Heart left ventricle (tissue), 16 donors: ENCODE measurements around the gene RHO. TPM values are rescaled to one million over a fixed set of nuclear protein-coding genes. Genes with fewer than 3 reads are reported as not detected.
A peak's percentile ranks its signal among the peaks of the same experiment; 100 is the strongest.

Experiments
- ATAC-seq, 4 donors: fragments of 200-7000 bp; cut with Tn5 transposase; one replicate each; pipeline ENCODE4 v1.9.1; 2020 to 2022; ENCODE audit warnings: moderate library complexity in 4 of 4, mild to moderate bottlenecking in 3 of 4, moderate number of reproducible peaks in 1 of 4
- DNase-seq, 5 donors: peaks; one replicate each; pipeline ENCODE4 v3.0.0-alpha.2; 2020
- H3K27ac ChIP-seq, 12 donors: fragments of 200-600 bp; sonication (generic) in 4 of 12; one replicate each; pipeline versions ENCODE4 v1.5.0 to v1.8.0; 2016 to 2022; ENCODE audit warnings: mild to moderate bottlenecking in 2 of 12
- H3K27me3 ChIP-seq, 9 donors: fragments of 200-600 bp; sonication (generic) in 2 of 9; one replicate each; pipeline versions ENCODE4 v1.5.1 to v1.8.0; 2016 to 2022; ENCODE audit warnings: mild to moderate bottlenecking in 3 of 9
- H3K36me3 ChIP-seq, 9 donors: fragments of 200-600 bp; sonication (generic) in 2 of 9; one replicate each; pipeline versions ENCODE4 v1.5.0 to v1.8.0; 2018 to 2022; ENCODE audit warnings: mild to moderate bottlenecking in 2 of 9
- H3K4me1 ChIP-seq, 12 donors: fragments of 200-600 bp; sonication (generic) in 4 of 12; one replicate each; pipeline versions ENCODE4 v1.5.0 to v1.8.0; 2016 to 2022; ENCODE audit warnings: mild to moderate bottlenecking in 3 of 12
- H3K4me3 ChIP-seq, 12 donors: fragments of 200-600 bp; sonication (generic) in 4 of 12; one replicate each; pipeline versions ENCODE4 v1.5.0 to v1.8.0; 2017 to 2022; ENCODE audit warnings: mild to moderate bottlenecking in 9 of 12, moderate library complexity in 4 of 12
- H3K9me3 ChIP-seq, 12 donors: fragments of 200-600 bp; sonication (generic) in 4 of 12; one replicate each; pipeline versions ENCODE4 v1.5.0 to v1.8.0; 2016 to 2022; ENCODE audit warnings: mild to moderate bottlenecking in 1 of 12
- POLR2A ChIP-seq, 2 donors: fragments of 450-650 bp; IDR thresholded peaks; one replicate each; pipeline ENCODE4 v1.6.1; 2017; ENCODE audit warnings: antibody characterized with exemption in 2 of 2, mild to moderate bottlenecking in 2 of 2, moderate library complexity in 2 of 2
- WGBS, 4 donors: extraction: QIAGEN DNeasy Blood & Tissue Kit in 2 of 4; methylation state at CpG; one replicate each; pipeline versions ENCODE4 v1.1.5 to v1.1.7; 2013 to 2018; 5-methylcytosine and 5-hydroxymethylcytosine counted together
- intact Hi-C, 10 donors: fragments of 100-400 bp; cut with DNase I; formaldehyde crosslinking; loops; one replicate each; pipeline versions ENCODE4 v1.11.1 to v1.14.2; 2022
- polyA plus RNA-seq, 2 donors: library from polyadenylated mRNA; stranded (reverse); fragments of 200-250 nt; gene quantifications; one replicate each; pipeline ENCODE4 v1.2.3, GENCODE V29; 2013
- total RNA-seq, 9 donors: library from RNA; depleted of rRNA in 2 of 9; stranded (reverse); fragments of >200 nt in 2 of 9; fragmentation: NEBNext Ultra II Directional in 3 of 9; extraction: Animal tissue kit (Norgen Biotek cat#: 25700) in 3 of 9; gene quantifications; one replicate each; pipeline versions ENCODE4 v1.1.0 to v1.2.4, GENCODE V29; 2016 to 2023
- TF ChIP-seq, protein P1 (sequence below), 12 donors: fragments of 200-600 bp; sonication (generic) in 4 of 12; IDR thresholded peaks; one replicate each; pipeline versions ENCODE4 v1.5.0 to v1.8.0; 2018 to 2022; ENCODE audit warnings: antibody characterized with exemption in 12 of 12, mild to moderate bottlenecking in 5 of 12
- donor health status: ischemic (EF 13 %, LVEDD 7.1; RV severe dilation, severe dysfunction).
- donor health status: healthy with polysubstance abuse.
- donor health status: DM: no; HTN: yes; CAD: no.
- donor health status: DM: no; HTN: no; CAD: no.
- donor health status: ischemic (EF 25% LVEDD 6.9; RV normal size, moderate dysfunction).
- donor health status: ischemic (EF 25% LVEDD 5.7; RV mildly dilated, moderate dysfunction).
- donor health status: healthy.
- donor health status: DM: yes; HTN: yes; CAD: no.
- donor health status: ischemic (EF 35%, LVEDD 5.7; RV mildly dilated, moderate dysfunction).
- donor health status: nonischemic (EF 11% LVEDD 7.7; RV severe dilation, severe dysfunction).
- donor health status: DM: yes; HTN: yes; CAD: no.
- donor health status: PGD.
- donor health status: ischemic (EF 29% LVEDD 5.4; RV normal size, mild dysfunction).
- donor health status: nonischemic (EF 23%, LVEDD 6.1; RV moderate dilation, normal function).

The RHO gene
- total and polyA plus RNA-seq, 11 donors: 0.08 TPM; not detected in 10

DNA sequence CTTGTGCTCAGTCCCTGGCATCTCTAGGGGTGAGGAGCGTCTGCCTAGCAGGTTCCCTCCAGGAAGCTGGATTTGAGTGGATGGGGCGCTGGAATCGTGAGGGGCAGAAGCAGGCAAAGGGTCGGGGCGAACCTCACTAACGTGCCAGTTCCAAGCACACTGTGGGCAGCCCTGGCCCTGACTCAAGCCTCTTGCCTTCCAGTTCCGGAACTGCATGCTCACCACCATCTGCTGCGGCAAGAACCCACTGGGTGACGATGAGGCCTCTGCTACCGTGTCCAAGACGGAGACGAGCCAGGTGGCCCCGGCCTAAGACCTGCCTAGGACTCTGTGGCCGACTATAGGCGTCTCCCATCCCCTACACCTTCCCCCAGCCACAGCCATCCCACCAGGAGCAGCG lies 5.0 kb downstream of the RHO start:
- no peaks in the 10 kb centered on the region for H3K9me3 ChIP-seq
- no peaks in the 10 kb centered on the region for H3K27me3 ChIP-seq
- WGBS, 4 donors: 95 to 97% (median 96%) methylated on average over 16 of the region's 16 CpGs
- H3K4me1 ChIP-seq: peaks cover 0 to 11% (median 7%) of the 10 kb centered on the region in 12 donors
- no peak overlapping the region for H3K4me3 ChIP-seq
- intact Hi-C loops: no loop called here
- TF ChIP-seq POLR2A (IDR thresholded peaks at IDR 0.05): no peak
- TF ChIP-seq, protein P1, sequence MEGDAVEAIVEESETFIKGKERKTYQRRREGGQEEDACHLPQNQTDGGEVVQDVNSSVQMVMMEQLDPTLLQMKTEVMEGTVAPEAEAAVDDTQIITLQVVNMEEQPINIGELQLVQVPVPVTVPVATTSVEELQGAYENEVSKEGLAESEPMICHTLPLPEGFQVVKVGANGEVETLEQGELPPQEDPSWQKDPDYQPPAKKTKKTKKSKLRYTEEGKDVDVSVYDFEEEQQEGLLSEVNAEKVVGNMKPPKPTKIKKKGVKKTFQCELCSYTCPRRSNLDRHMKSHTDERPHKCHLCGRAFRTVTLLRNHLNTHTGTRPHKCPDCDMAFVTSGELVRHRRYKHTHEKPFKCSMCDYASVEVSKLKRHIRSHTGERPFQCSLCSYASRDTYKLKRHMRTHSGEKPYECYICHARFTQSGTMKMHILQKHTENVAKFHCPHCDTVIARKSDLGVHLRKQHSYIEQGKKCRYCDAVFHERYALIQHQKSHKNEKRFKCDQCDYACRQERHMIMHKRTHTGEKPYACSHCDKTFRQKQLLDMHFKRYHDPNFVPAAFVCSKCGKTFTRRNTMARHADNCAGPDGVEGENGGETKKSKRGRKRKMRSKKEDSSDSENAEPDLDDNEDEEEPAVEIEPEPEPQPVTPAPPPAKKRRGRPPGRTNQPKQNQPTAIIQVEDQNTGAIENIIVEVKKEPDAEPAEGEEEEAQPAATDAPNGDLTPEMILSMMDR (IDR thresholded peaks at IDR 0.05): no peak
- H3K27ac ChIP-seq: no peak overlapping the region
- DNase-seq (peak in 1 of 5 donors; percentile 40), ATAC-seq (no peak)
- H3K36me3 ChIP-seq: no peaks in the 10 kb centered on the region

DNA sequence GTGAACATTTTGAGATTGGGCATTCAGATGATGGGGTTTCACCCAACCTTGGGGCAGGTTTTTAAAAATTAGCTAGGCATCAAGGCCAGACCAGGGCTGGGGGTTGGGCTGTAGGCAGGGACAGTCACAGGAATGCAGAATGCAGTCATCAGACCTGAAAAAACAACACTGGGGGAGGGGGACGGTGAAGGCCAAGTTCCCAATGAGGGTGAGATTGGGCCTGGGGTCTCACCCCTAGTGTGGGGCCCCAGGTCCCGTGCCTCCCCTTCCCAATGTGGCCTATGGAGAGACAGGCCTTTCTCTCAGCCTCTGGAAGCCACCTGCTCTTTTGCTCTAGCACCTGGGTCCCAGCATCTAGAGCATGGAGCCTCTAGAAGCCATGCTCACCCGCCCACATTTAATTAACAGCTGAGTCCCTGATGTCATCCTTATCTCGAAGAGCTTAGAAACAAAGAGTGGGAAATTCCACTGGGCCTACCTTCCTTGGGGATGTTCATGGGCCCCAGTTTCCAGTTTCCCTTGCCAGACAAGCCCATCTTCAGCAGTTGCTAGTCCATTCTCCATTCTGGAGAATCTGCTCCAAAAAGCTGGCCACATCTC lies 6.1 kb downstream of the RHO start:
- Histone ChIP-seq H3K36me3 (no peaks in the 10 kb centered on the region), H3K9me3 (no peaks in the 10 kb centered on the region), H3K4me1 (peaks cover 0 to 10% (median 6%) of the 10 kb centered on the region in 12 donors), H3K4me3 (no peak overlapping the region), H3K27ac (no peak overlapping the region), H3K27me3 (no peaks in the 10 kb centered on the region)
- TF ChIP-seq, protein P1 (IDR thresholded peaks at IDR 0.05): no peak
- TF ChIP-seq POLR2A (IDR thresholded peaks at IDR 0.05): no peak
- ATAC-seq (no peak), DNase-seq (no peak)
- 78 to 88% (median 85%) methylated on average over 4 of the region's 4 CpGs for WGBS, 4 donors
- intact Hi-C loops: no loop called here

DNA sequence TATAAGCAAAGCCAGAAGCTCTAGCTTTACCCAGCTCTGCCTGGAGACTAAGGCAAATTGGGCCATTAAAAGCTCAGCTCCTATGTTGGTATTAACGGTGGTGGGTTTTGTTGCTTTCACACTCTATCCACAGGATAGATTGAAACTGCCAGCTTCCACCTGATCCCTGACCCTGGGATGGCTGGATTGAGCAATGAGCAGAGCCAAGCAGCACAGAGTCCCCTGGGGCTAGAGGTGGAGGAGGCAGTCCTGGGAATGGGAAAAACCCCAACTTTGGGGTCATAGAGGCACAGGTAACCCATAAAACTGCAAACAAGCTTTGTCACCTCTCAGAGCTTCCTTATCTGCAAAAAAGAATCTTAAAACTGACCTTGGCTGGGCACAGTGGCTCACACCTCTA lies 6.6 kb downstream of the RHO start:
- no peaks in the 10 kb centered on the region for H3K36me3 ChIP-seq
- peaks cover 0 to 4% (median under 1%) of the 10 kb centered on the region in 12 donors for H3K4me1 ChIP-seq
- DNase-seq: no peak
- no peak for ATAC-seq
- WGBS, 4 donors: 87 to 100% (median 91%) methylated on average over 1 of the region's 1 CpG
- intact Hi-C loops: no loop called here
- no peaks in the 10 kb centered on the region for H3K27me3 ChIP-seq
- TF ChIP-seq, protein P1 (IDR thresholded peaks at IDR 0.05): no peak
- no peak for TF ChIP-seq POLR2A (IDR thresholded peaks at IDR 0.05)
- H3K9me3 ChIP-seq: no peaks in the 10 kb centered on the region
- no peak overlapping the region for H3K4me3 ChIP-seq
- H3K27ac ChIP-seq: no peak overlapping the region

DNA sequence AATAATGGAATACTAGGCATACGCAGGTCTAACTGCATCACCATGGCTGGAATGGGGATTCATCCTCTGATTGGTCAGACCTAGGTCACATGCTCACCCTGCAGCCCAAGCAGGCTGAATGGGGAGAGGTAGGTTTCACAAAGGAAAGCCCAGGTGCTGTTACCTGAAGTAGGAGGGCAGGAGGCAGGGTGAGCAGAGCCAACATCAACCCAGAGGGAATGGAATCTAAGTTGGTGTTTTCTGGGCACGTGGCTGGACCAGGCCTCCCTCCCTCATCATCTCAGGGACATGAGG lies 7.9 kb downstream of the RHO start:
- ATAC-seq: no peak
- H3K9me3 ChIP-seq: no peaks in the 10 kb centered on the region
- no peaks in the 10 kb centered on the region for H3K36me3 ChIP-seq
- H3K4me1 ChIP-seq: no peaks in the 10 kb centered on the region
- no peak overlapping the region for H3K27ac ChIP-seq
- DNase-seq: no peak
- H3K4me3 ChIP-seq: no peak overlapping the region
- intact Hi-C loops: no loop called here
- H3K27me3 ChIP-seq: no peaks in the 10 kb centered on the region
- TF ChIP-seq, protein P1 (IDR thresholded peaks at IDR 0.05): no peak
- no peak for TF ChIP-seq POLR2A (IDR thresholded peaks at IDR 0.05)
- 75 to 83% (median 83%) methylated on average over 1 to 2 of the region's 2 CpGs for WGBS, 4 donors
